Measurements from ENCODE around the gene NPTN. TPM values are rescaled to one million over a fixed set of nuclear protein-coding genes. Genes with fewer than 3 reads are reported as not detected.
"Not testable (repeated sequence)": the region's sequence is repeated elsewhere in the genome, so short reads cannot be mapped to it uniquely, and the experiment has no call there.

The NPTN gene
- total and polyA plus RNA-seq, 2 donors from 2014 or later, result 100 to 130 TPM

DNA sequence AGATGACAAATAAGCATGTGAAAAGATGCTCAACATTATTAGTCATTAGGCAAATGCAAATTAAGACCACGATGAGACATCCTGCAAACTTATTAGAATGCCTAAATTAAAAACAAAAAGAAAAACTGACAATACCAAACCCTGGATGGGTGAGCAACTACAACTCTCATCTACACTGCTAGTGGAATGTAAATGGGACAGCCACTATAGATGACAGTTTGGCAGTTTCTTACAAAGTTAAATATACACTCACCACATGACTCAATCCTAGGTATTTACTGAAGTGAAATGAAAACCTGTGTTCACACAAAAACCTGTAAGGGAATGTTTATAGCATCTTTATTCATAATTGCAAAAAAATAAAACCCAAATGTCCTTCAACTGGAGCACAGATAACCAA is 74.7 kb downstream of the NPTN start:
- Histone ChIP-seq H3K4me1 (ENCODE audit: control insufficient read depth in 2 of 3, insufficient read depth in 2 of 3, low read depth in 1 of 3, low read length in 3 of 3) (no peaks in the 10 kb centered on the region), H3K4me3 (ENCODE audit: low read length in 3 of 3) (no peak overlapping the region), H3K36me3 (ENCODE audit: control insufficient read depth in 2 of 3, insufficient read depth in 3 of 3, low read length in 3 of 3) (peaks cover 1 to 39% (median 17%) of the 10 kb centered on the region in 3 donors), H3K9ac (ENCODE audit: low read length in 3 of 3) (no peak overlapping the region), H3K9me3 (ENCODE audit: control insufficient read depth in 2 of 3, insufficient read depth in 1 of 3, low read length in 3 of 3) (no peaks in the 10 kb centered on the region), H3K27me3 (ENCODE audit: control insufficient read depth, insufficient read depth, low read length) (no peaks in the 10 kb centered on the region), H3K27ac (ENCODE audit: low read depth in 2 of 2, low read length in 2 of 2) (no peak overlapping the region)
- TF ChIP-seq, protein P1, sequence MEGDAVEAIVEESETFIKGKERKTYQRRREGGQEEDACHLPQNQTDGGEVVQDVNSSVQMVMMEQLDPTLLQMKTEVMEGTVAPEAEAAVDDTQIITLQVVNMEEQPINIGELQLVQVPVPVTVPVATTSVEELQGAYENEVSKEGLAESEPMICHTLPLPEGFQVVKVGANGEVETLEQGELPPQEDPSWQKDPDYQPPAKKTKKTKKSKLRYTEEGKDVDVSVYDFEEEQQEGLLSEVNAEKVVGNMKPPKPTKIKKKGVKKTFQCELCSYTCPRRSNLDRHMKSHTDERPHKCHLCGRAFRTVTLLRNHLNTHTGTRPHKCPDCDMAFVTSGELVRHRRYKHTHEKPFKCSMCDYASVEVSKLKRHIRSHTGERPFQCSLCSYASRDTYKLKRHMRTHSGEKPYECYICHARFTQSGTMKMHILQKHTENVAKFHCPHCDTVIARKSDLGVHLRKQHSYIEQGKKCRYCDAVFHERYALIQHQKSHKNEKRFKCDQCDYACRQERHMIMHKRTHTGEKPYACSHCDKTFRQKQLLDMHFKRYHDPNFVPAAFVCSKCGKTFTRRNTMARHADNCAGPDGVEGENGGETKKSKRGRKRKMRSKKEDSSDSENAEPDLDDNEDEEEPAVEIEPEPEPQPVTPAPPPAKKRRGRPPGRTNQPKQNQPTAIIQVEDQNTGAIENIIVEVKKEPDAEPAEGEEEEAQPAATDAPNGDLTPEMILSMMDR (IDR thresholded peaks at IDR 0.05; ENCODE audit: borderline replicate concordance, extremely low read depth, insufficient read depth), result no peak
- DNase-seq, result no peak
- FAIRE-seq, result no peak
- intact Hi-C loops (cut with DNase I), result no loop called here

GRCh38 chr15:73555080-73555479 is 78.1 kb downstream of the NPTN start:
- Histone ChIP-seq H3K27ac (ENCODE audit: low read depth in 2 of 2, low read length in 2 of 2) (no peak overlapping the region), H3K27me3 (ENCODE audit: control insufficient read depth, insufficient read depth, low read length) (no peaks in the 10 kb centered on the region), H3K36me3 (ENCODE audit: control insufficient read depth in 2 of 3, insufficient read depth in 3 of 3, low read length in 3 of 3) (peaks cover 0 to 25% (median 9%) of the 10 kb centered on the region in 3 donors), H3K9ac (ENCODE audit: low read length in 3 of 3) (no peak overlapping the region), H3K4me3 (ENCODE audit: low read length in 3 of 3) (no peak overlapping the region), H3K9me3 (ENCODE audit: control insufficient read depth in 2 of 3, insufficient read depth in 1 of 3, low read length in 3 of 3) (no peaks in the 10 kb centered on the region), H3K4me1 (ENCODE audit: control insufficient read depth in 2 of 3, insufficient read depth in 2 of 3, low read depth in 1 of 3, low read length in 3 of 3) (no peaks in the 10 kb centered on the region)
- intact Hi-C loops (cut with DNase I), result no loop called here
- FAIRE-seq, result no peak
- TF ChIP-seq, protein P1 (IDR thresholded peaks at IDR 0.05; ENCODE audit: borderline replicate concordance, extremely low read depth, insufficient read depth), result no peak
- DNase-seq, result no peak

DNA sequence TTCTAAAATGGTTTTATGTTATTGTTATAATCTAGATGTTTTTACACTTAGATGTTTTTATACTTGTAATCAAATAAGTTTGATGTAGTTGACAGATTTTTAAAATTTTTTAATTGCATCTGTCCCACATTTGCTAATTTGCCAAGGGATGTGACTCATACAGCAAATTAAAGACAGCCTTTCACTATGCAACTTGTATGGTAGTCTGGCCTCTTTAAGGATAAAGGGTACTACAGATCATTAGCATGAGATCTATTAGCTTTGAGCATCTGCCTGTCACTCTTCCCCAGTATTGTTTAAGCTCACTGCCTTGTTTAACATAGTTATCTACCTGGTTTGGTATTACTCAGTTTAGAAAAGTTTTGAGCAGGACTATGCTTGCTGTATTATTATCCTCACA is 83.0 kb downstream of the NPTN start:
- peaks cover 0 to 2% (median 0%) of the 10 kb centered on the region in 3 donors for H3K36me3 ChIP-seq (ENCODE audit: control insufficient read depth in 2 of 3, insufficient read depth in 3 of 3, low read length in 3 of 3)
- TF ChIP-seq, protein P1 (IDR thresholded peaks at IDR 0.05; ENCODE audit: borderline replicate concordance, extremely low read depth, insufficient read depth), result no peak
- H3K27me3 ChIP-seq (ENCODE audit: control insufficient read depth, insufficient read depth, low read length), result no peaks in the 10 kb centered on the region
- no peak for DNase-seq
- no peak overlapping the region for H3K9ac ChIP-seq (ENCODE audit: low read length in 3 of 3)
- H3K4me3 ChIP-seq (ENCODE audit: low read length in 3 of 3), result no peak overlapping the region
- intact Hi-C loops (cut with DNase I), result no loop called here
- no peaks in the 10 kb centered on the region for H3K9me3 ChIP-seq (ENCODE audit: control insufficient read depth in 2 of 3, insufficient read depth in 1 of 3, low read length in 3 of 3)
- FAIRE-seq, result no peak
- H3K27ac ChIP-seq (ENCODE audit: low read depth in 2 of 2, low read length in 2 of 2), result no peak overlapping the region
- no peaks in the 10 kb centered on the region for H3K4me1 ChIP-seq (ENCODE audit: control insufficient read depth in 2 of 3, insufficient read depth in 2 of 3, low read depth in 1 of 3, low read length in 3 of 3)

DNA sequence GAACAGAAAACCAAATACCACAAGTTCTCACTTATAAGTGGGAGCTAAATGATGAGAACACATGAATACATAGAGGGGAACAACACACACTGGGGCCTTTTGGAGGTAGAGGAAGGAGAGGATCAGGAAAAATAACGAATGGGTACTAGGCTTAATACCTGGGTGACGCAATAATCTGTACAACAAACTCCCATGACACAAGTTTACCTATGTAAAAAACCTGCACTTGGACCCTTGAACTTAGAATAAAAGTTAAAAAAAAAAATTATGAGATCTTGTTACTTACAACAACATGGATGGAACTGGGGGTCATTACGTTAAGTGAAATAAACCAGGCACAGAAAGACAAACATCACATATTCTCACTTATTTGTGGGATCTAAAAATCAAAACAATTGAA is 84.3 kb downstream of the NPTN start:
- FAIRE-seq; H3K9me3 ChIP-seq (ENCODE audit: control insufficient read depth in 2 of 3, insufficient read depth in 1 of 3, low read length in 3 of 3); H3K4me3 ChIP-seq (ENCODE audit: low read length in 3 of 3); H3K27me3 ChIP-seq (ENCODE audit: control insufficient read depth, insufficient read depth, low read length); H3K9ac ChIP-seq (ENCODE audit: low read length in 3 of 3); H3K4me1 ChIP-seq (ENCODE audit: control insufficient read depth in 2 of 3, insufficient read depth in 2 of 3, low read depth in 1 of 3, low read length in 3 of 3); H3K27ac ChIP-seq (ENCODE audit: low read depth in 2 of 2, low read length in 2 of 2); intact Hi-C loops (cut with DNase I); DNase-seq; H3K36me3 ChIP-seq (ENCODE audit: control insufficient read depth in 2 of 3, insufficient read depth in 3 of 3, low read length in 3 of 3): not testable (repeated sequence)
